HG02840 (cell line): ENCODE data around the gene KLRC4.
"Not testable (repeated sequence)": the region's sequence is repeated elsewhere in the genome, so short reads cannot be mapped to it uniquely, and the experiment has no call there.

ENCODE experiments used
- ATAC-seq: cut with Tn5 transposase; IDR thresholded peaks from one replicate; pipeline ENCODE4 v1.9.1; 2021; ENCODE audit warnings: mild to moderate bottlenecking, moderate library complexity, moderate number of reproducible peaks; ENCODE audit not compliant: unreplicated experiment, low FRiP score

KLRC4 gene

DNA sequence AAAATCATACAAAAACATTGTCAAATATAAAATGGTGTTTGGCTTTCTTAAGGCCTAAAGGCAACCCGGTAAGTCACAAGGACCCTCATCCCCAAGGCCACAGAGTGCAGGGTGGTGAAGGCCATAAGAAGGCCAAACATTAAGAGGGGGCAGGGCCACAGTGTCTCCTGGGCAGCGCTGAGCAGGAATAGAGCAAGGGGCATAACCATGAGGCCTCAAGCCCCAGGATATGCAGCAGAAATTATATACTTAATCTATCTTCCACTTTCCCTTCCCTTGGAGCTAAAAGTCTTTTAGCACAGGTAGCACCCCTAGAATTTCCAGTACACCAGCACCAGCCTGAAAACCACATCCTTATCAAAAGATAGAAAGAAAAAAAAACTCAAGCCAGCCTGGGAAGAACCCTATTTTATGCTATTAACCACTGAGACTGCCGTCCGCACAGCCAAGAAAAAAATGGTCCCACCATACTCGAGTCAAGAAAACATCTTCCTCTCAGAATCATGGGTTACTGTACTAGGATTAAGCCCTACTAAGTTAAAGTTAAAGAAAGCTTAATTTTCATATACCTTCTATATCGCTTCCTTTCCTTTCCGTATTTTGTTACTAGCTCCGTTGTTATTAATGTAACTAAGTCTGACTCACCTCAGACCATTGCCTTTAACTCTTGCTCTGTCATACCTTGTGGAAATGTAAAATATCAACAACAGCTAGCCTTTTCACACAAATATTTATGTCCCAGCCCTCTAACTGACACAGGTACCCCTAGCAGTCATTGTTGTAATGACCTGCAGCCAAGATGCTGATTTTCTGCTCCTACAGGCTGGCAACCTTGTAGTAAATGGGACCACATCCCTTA is 39.8 kb downstream of the KLRC4 start:
- ATAC-seq, result no peak

DNA sequence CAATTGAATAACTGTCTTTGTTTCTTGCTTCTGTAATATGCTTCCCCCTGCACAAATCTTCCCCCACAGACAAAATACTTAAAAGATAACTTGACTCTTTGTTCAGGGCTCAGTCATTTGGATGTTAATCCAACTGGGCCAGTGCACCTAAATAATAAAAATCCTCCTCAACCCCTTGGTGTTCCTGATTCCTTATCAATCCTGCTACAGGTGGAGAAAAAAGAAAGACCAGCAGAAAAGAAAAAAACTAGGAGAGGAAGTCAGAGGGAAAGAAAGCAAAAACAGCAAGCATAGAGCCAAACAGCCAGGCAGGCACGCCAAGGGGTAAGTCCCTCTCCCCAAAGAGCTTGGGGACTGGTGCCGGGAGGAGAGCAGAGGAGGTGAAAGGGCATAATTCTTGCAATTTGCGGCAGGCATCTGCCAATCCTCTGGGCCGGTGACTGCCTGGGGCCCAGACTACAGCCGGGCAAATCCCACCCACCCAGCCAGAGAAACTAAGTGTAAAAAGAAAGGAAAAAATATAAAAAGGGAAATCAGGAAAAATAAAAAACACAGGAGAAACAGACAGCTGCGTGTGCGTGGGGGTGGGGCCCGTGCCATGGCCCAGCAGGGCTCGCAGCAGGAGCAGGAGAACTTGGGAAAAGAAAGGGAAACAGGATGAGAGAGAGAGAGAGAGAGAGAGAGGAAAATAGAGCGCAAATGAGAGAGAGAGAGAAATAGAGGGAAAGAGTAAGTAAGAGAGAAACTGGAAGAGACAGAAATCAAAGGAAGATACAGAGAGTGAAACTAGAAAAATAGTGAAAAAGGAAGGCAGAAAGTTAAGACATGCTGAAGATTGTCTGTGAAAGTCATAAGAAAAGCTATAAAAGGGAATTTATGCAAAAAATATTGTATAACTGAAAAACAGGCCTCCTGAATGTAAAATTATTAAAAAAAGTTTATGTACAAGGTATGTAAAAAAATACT is 41.1 kb downstream of the KLRC4 start:
- no peak for ATAC-seq

DNA sequence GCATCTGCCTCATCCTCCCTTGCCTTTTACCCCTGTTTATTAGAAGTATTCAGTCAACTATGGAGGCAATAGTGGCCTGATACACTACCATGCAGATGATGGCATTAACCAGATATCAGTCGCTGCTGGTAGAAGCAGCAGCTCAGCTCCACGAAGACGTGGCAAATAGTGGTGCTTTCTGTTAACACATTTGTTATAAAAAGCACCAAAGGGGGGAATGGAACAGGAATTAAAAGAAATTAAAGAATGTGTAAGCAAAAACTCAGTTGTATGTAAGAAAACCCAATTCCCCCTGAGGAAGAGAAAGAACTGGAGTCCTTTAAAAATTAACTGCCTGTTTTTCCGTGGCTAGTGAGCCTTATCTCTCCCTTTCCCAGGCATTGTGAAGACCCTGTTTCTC is 41.8 kb downstream of the KLRC4 start:
- ATAC-seq, result not testable (repeated sequence)

DNA sequence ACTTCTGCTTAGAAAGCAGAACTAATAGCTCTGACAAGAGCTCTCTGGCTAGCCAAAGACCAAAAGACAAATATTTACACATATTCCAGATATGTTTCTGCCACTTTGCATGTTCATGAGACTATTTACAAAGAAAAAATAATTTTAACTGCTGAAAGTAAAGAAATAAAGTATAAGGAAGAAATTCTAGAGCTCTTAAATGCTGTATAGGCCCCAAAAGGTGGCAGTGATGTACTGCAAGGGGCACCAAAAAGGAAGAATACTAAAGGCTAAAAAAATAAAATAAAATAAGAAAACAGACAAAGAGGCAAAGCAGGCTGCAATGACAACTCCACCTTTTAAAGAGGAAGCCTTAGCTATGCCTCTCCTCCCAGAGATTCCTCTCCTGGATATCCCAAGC is 42.7 kb downstream of the KLRC4 start:
- no peak for ATAC-seq

DNA sequence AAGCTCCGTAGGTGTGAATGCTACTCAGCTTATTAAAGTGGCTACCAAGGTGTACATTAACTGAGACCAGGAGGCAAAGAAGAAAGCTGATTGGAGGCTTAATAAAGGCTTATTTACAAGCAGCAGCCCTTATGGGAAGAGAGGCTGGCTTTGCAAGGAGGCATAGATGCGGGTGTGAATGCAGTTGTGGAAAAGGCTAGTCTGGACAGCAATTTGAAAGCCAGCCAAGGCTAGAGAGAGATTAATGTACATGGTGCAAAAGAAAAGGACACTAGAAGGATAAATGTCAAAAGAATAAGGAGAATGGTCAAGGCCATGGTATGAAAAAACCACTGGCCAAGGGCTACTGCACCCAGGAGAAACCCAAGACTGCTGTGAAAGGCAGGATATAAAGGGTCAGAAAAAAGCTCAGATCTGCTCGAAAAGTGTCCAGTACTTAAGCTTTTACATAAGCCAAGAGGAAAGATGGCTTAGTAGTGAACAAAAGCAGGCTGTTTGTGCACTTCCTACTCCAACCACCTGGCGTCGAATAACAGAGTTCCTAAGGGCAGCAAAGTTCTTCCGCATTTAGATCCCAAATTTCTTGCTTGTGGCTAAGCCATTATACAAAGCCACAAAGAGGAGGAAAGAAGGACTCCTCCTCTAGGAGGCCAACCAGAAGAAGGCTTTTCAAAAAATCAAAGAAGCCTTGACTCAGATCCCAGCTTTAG is 43.7 kb downstream of the KLRC4 start:
- ATAC-seq, result no peak

DNA sequence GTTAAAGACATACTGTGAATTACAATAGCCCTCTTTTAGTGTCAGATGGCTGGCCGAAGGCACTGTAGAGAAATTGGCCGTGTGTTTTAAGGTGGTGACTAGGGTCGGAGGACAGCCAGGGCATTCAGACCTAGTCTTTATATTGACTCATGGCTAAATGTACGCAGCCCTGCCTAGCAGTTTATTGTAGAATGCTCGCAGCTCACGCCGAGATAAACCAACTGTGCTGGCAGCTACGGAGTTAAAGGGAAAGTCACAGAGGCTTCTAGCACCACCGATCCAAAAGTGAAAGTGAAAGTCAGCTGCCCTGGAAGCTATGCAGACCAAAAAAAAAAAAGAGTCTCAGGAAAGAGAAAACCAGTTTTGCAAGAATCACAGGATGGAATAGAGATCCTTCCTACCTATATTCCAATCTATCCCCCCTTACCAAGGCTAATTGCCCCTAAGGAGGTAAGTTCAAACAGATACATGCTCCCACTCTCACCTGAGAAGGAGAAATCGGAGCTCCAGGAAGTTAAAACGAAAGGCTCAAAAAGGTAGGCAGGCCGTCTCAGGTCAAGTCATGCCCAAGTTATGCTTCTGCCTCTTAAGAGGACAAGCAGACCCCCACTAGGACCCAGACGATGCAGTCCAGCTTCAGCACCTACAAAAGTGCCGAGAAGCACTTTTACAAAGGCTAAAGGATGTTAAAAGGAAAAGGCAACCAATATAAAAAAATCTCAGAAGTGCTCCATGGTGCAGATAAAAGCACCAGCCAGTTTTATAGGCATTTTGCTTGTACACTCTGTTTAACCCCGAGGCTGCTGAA is 44.5 kb downstream of the KLRC4 start:
- ATAC-seq, result peak; percentile 55

DNA sequence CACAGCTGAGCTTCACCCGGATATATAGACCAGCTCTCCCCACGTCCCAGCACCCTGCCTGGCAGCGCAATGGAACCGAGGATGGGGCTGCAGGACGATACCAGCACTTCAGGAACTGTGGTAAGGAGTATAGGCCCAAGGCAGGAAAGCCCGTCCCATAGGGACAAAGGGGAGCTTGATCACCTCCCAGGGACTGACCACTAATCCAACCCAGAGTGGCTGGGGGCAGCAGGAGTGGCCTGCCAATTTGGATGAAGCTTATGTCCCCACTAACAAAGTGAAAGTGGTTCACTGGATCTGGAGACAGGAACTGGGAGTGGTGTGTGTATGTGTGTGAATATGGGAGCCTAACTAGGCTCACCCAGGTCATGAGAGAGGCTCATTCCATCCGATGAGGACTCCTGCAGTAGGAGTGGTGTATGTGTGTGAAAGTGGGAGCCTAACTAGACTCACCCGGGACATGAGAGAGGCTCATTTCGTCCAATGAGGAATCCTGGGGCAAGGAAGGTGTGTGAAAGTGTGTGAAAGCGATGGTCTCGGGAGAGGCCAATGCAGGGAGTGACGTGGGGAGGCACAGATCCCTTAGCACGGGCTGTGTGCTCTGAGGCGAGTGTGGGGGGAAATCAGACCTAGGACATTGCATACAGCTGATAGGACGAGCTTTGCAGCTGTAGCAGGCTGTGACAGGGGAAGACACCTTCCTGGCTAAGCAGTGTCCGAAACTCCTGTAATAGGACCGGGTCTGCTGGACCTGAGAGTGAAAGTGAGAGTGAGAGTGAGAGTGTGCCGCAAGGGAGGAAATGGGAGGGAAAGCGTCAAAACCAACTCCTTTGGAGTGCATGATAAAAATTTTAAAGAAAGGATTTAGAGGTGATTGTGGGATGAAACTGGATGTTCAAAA is 45.4 kb downstream of the KLRC4 start:
- peak; percentile 89 for ATAC-seq

DNA sequence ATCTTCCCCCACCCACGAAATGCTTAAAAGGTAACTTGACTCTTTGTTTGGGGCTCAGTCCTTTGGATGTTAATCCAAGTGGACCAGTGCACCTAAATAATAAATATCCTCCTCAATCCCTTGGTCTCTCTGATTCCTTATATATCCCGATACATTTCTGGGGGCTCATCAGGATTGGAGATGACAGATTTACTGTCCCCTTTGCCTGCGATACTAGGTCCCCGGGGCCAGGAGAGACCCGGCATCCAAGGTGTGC is 46.0 kb downstream of the KLRC4 start:
- no peak for ATAC-seq

DNA sequence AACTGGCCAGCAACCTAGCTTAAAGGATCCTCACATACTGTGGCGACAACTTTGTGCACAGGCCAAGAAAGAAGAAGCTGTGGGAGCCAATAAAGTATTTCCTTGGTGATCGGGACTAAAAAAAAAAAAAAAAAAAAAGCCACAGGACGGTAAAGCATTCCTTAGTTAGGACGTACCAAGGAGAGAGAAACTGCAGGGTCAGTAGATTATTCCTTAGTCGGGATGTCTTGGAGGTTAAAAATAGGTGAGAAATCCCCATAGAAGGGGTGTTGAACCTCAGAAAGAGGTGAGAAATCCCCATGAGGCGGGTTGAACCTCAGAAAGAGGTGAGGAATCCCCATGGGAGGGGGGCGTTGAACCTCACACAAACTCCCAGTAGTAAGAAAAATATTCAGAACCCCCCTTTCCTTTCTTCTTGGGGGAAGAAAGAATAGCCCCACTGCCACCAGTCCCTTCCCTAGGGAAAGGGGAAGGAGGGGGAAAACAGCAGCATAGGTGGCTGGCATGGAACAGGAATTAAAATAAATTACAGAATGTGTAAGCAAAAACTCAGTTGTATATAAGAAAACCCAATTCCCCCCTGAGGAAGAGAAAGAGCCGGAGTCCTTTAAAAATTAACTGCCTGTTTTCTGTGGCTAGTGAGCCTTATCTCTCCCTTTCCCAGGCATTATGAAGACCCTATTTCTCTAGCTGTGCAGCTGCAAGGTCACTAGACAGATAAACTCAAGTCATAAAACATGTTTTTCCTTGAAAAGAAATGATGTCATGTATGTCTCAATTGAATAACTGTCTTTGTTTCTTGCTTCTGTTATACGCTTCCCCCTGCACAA is 46.5 kb downstream of the KLRC4 start:
- ATAC-seq, result no peak

DNA sequence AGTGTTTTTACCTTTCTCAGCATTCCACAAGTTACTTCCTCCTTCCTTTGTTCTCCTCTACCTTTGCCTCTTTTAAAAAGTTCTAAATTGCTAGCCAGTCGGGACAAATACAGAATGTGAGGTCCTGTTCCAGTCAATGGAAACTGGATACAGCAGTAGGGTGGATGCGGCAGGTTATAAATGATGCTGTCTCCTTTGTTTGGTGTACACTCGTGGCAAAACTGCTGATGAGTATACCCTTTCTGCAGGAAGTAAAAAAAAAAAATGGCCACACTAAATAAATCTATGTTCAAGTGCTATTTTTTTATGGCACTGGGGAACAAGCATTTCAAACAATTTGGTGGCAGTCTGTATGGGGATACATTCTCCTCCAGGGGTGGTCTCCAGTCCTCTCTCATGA is 47.2 kb downstream of the KLRC4 start:
- no peak for ATAC-seq

DNA sequence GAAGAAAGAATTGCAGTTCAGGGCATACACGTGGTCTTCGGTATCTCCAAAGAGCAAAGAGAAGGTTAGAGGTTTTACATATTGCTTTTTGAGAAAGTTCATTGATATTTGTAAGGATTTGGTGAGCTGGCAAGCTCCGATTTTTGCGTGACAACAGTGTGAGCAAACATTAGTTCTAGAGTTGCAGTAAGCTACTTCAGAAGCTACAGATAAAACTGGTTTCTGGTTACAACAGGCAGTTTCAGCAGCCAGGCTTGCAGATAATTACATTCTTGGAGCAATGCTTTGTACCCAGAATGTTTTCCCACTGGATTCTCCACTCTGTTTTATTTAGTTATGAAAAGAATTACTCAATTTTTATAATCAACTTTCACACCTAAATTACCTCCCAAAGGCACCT is 47.9 kb downstream of the KLRC4 start:
- no peak for ATAC-seq

DNA sequence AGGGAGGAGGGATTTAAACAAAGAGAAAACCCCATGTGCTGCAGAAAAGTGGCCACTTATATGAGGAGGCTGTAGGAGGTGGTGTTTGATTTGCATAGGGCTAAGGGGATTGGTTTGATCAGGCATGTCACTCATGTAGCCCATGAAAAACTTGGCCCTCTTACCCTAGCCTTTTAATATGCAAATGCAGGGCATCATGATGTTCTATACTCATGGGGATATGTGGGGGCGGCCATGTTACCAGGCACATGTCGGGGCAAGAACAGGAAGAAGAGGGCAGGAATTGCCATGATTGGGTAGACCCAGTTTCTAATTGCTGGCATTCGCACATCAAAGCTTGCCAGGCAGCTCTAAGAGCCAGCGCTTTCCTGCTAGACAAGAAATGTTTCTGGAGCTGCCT is 48.5 kb downstream of the KLRC4 start:
- no peak for ATAC-seq

DNA sequence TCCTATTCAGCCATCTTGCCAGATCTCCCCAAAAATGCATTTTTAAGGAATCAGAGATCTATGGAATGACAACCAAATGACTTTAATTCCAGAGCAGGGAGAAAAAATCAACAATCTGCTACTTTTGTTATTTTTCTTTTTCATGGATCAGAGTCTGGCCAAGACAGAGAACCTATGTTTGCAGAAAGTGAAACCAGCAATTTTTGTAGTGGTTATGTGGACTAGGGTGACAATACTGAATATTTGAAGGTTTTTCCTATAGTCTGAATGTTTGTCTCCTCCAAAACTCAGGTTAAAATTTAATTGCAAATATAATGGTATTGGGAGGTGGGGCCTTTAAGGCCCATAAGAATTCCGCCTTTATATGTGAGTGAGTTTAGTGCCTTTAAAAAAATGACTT is 50.6 kb downstream of the KLRC4 start:
- ATAC-seq, result no peak

DNA sequence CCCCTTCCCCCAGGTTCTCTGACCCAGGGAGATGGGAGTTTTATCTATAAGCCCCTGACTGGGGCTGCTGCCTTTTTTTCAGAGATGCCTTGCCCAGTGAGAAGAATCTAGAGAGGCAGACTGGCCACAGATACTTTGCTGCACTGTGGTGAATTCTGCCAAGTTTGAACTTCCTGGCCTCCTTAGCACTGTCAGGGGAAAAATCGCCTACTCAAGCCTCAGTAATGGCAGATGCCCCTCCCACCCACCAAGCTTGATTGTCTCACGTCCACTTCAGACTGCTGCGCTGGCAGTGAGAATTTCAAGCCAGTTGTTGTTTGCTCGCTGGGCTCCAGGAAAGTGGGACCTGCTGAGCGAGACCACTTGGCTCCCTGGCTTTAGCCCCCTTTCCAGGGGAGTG is 51.4 kb downstream of the KLRC4 start:
- no peak for ATAC-seq
